ENCODE measurements around the gene GOLGA6L9.
"Not testable (repeated sequence)": the region's sequence is repeated elsewhere in the genome, so short reads cannot be mapped to it uniquely, and the experiment has no call there.

Gene GOLGA6L9

GRCh38 chr15:82457336-82457735, 27.7 kb downstream of the GOLGA6L9 start:
- FAIRE-seq; DNase-seq (ENCODE audit: insufficient read length, low spot score): not testable (repeated sequence)

DNA sequence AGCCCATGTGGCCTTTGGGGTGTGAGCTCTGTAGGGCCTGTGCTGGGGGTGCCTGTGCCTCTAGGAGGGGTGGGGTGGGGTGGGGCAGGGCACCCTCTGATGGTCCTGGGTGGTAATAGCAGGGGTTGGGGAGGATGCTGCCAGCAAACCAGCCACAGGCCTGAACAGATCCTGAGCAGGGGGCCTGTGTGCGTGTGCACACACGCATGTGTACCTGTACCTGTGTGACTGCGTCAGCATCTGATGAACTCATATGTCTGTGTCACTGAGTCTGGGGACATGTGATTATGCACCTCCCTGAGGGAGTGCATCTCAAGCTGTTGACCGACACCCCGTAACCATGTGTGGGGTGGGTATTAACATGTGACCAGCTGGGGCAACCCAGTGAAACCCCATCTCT, 36.0 kb downstream of the GOLGA6L9 start:
- not testable (repeated sequence) for FAIRE-seq; DNase-seq (ENCODE audit: insufficient read length, low spot score)

DNA sequence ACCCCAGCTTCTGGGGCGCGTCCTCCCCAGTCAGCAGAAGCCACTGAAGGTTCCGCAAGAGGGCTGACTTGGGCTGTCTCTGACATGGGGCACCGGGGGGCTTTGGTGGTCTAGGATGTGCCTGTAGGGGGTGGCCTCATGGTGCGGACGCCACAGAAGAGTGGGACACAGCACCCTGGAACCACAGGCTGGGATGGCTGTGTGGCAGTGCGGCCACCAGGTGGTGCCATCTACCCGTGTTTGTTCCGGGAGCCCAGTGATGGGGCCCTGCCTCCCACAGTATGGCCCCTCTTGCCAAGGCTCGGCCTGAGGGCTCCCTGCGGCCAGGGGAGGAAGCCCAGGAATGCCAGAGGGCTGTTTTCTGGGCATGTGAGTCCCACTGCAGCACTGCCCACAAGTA, 38.6 kb downstream of the GOLGA6L9 start:
- not testable (repeated sequence) for DNase-seq (ENCODE audit: insufficient read length, low spot score); FAIRE-seq

DNA sequence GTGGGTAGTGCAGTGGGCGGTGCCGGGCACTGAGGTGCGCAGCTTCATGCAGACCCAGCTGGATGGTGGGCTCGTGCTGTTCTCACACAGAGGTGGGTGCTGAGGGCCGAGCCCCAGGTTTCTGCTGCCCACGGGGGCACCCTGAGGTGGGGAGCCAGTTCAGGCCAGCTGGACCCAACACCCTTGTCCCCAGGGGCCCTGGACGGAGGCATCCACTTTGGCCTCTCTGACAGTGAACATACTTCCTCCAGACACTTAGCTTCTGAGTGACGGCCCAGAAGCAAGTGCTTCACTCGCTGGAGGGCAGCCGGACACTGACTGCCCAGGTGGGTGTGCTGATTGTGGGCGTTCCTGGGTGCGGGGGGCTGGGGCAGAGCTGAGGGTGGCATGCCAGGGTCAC, 39.8 kb downstream of the GOLGA6L9 start:
- DNase-seq (ENCODE audit: insufficient read length, low spot score); FAIRE-seq: not testable (repeated sequence)

DNA sequence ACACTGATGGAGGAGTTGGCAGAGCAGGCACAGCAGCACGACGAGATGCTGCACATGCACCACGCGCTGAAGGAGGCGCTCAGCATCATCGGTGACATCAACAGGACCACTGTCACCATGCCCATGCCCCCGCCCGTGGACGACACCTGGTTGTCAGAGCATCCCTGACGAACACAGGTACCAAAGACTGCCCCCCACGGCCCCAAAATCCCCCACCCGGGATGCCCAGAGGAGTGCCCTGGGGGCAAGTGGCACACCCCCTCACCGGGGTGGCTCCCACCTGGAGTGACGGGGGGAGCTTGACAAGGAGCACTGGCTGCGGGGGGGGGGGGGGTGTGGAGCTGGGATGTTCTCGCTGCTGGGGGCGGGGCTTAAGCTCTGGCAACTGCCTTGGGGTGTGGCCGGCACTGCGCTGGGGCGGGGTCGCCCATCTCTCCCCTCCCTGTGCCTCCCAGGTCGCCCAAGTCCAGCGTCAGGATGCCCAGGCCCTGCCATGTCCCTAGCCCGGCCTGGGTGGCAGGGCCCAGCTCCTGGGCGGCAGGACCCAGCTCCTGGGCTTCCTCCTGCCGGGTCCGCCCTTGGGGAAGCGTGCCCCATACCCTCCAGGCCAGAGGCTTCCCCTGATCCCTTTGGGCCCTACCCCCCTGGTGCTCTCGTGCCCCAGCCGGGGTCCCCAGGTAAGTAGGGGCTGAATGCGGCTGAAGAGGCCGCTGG, 42.8 kb downstream of the GOLGA6L9 start:
- FAIRE-seq; DNase-seq (ENCODE audit: insufficient read length, low spot score): not testable (repeated sequence)

DNA sequence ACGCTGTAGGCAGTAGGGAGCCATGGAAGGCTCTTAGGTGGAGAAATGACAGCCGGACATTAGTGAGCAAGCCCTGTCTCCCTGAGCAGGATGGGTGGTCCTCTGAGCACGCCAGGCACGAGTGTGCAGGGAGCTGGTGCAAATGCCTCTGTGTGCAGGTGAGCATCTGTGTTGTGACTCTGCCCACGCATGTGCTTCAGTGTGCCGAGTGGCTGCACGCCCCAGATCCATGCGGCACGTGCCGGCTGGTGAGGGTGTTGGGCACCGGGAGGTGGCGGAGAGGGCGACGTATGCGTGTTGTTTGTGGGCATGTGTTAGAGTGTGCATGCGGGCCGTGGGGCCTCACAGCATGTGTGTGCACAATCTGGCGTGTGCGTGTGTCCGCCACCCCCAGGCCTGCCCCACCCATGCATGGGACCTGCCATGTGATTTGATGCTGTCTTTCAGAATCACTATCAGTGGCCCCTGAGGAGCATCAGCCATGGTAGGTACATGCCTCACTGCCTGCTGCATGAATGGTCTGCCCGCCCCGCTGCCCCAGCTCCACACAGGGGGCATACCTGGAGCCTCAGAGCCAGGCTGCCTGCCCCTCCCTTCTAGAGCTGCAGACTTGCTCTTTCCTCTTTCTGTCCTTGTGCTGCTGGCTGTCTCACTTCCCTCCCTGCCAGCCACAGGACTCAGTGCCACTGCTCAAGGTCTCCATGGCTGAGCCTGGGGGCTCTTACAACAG, 45.1 kb downstream of the GOLGA6L9 start:
- not testable (repeated sequence) for FAIRE-seq; DNase-seq (ENCODE audit: insufficient read length, low spot score)

DNA sequence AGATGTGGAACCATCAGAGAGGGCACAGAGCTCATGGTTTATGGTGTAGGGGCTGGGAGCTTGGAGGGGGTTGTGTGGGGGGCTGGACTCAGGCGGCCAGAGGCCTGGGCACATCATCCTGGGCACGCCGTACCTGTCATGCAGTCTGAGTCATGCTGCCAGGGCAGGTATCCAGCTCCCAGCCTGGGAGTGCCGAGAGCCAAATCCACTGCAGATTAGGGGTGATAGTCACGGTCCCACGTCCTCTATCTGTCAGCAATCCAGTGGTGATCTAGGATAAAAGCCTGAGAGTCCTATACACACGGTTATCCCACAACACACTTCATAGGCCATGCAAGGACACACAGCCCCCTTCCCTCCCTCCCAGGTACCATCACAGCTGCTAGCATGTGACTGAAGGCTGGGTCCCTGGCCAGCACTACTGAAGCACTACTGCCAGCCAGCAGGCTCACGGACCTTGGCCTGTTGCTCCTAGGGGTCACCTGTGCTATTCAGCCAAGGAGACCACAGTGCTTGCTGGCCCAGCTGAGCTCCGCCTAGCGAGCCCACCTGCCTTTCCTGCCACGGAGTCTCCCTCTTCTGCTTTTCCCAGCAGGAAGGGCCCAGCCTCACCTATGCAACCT, 45.8 kb downstream of the GOLGA6L9 start:
- FAIRE-seq = not testable (repeated sequence)

DNA sequence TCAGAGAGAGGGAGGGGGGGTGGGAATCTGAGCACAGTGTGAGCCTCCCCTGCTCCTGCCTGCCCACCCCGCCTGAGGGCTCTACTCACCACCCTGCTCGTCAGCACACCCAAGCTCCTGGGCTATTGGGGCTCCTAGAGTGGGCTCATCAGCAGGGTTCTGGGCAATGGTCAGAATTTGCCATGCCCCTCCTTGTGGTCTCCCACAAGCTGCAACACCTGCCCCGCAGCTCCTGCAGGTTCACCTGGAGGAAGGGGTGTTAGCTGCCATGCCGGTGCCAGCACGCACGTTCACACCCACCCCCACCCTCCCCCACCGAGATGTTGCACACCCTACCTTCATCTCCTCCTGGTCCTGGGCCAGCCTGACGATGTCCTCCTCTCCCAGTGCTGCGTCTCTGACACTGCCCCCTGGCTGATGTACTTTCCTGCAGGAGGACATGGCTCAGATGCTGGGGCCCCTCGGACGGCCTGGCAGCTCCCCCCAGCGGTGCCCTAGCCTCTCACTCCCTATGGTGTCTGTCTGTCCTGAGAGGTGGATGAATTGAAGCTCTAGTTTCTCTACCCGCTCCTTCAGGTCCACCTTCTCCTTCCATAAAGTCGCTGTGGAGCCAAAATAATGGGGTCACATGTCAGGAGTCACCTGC, 47.2 kb downstream of the GOLGA6L9 start:
- FAIRE-seq; DNase-seq (ENCODE audit: insufficient read length, low spot score): not testable (repeated sequence)

More for the DNA sequence above, 45.8 kb downstream of the GOLGA6L9 start:
- DNase-seq (ENCODE audit: insufficient read length, low spot score) = not testable (repeated sequence)

DNA sequence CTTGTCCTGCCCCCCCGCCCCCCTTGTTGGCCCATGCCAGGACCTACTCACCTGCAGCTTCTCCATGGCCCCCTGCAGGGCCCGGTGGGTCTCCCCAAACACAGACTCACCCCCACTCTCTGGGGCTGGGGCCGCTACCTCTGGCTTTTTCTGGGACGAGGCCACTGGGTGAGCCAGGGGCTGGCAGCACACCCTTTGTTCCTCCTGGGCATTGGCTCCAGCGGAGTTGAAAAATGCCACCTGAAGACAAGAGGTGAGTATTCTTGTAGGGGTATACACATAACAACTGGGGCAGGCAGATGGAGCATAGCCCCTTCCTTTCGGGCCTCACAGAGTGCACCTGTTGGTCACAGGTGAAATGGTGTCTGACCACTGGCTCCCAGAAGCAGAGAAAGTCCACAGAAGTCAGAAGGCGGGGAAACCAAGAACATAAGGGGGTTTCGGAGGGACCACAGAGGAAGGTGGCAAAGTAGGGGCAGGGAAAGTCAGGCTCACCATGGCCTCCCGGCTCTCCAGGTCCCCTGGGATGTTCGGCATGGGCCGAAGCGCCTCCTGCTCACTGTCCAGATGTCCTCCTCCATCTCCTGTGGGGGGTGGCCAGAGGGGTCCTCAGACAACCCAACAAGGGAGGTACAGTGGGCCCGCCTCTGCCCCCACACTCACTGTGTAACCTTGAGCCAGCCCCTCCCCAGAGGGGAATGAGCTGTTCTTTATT, 47.9 kb downstream of the GOLGA6L9 start:
- DNase-seq (ENCODE audit: insufficient read length, low spot score); FAIRE-seq: not testable (repeated sequence)
